CD4-positive, alpha-beta T cell (primary cell): Measurements from ENCODE around the gene PTPMT1. TPM values are rescaled to one million over a fixed set of nuclear protein-coding genes. Genes with fewer than 3 reads are reported as not detected.

ENCODE experiments used
- ATAC-seq: fragments of 200-7000 bp; cut with Tn5 transposase; one replicate; pipeline ENCODE4 v1.10.0; 2022; ENCODE audit warnings: mild to moderate bottlenecking; ENCODE audit not compliant: poor library complexity
- CTCF ChIA-PET: fragments of 350-600 bp; sonication (Branson Sonifier 250); formaldehyde crosslinking; loops from one replicate; lab custom pipeline; 2021; ENCODE audit warnings: antibody characterized with exemption, inconsistent platforms; lab: Charles Lee
- POLR2A ChIA-PET: fragments of 350-600 bp; sonication (Branson Sonifier 250); formaldehyde crosslinking; loops from one replicate; lab custom pipeline; 2021; ENCODE audit warnings: antibody characterized with exemption, inconsistent platforms; lab: Charles Lee
- DNase-seq, 14 experiments: peaks; one replicate each; pipeline ENCODE4 v3.0.0-alpha.2; 2013 to 2020; ENCODE audit warnings: mixed read lengths in 2 of 14
- H3K27ac ChIP-seq, 2 donors: one replicate each; pipeline versions ENCODE4 v1.5.1 to v1.7.0; 2013; ENCODE audit warnings: low read length in 2 of 2, low read depth in 1 of 2, mild to moderate bottlenecking in 1 of 2
- H3K27me3 ChIP-seq, 2 experiments: 1 replicate in 1 of 2; 2 replicates in 1 of 2; pipeline versions ENCODE4 v1.6.1 to v1.7.0; 2013; ENCODE audit warnings: low read length in 2 of 2, control low read depth in 1 of 2, mild to moderate bottlenecking in 1 of 2, moderate library complexity in 1 of 2; ENCODE audit not compliant: insufficient read depth in 2 of 2, control insufficient read depth in 1 of 2
- H3K36me3 ChIP-seq: one replicate; pipeline ENCODE4 v1.6.1; 2013; ENCODE audit warnings: low read length, control low read depth; ENCODE audit not compliant: insufficient read depth
- H3K4me1 ChIP-seq: one replicate; pipeline ENCODE4 v1.6.1; 2013; ENCODE audit warnings: low read length, control low read depth; ENCODE audit not compliant: insufficient read depth
- H3K4me3 ChIP-seq: one replicate; pipeline ENCODE4 v1.5.1; 2013; ENCODE audit warnings: mild to moderate bottlenecking, low read length, moderate library complexity
- H3K9me3 ChIP-seq, 2 experiments: 1 replicate in 1 of 2; 2 replicates in 1 of 2; pipeline versions ENCODE4 v1.6.1 to v1.7.0; 2013; ENCODE audit warnings: low read length in 2 of 2, mild to moderate bottlenecking in 2 of 2, control low read depth in 1 of 2, moderate library complexity in 1 of 2; ENCODE audit not compliant: control insufficient read depth in 1 of 2, insufficient read depth in 1 of 2
- H3K27ac Mint-ChIP-seq: one replicate; pipeline ENCODE4 v1.8.0; 2020; ENCODE audit warnings: mixed read lengths
- H3K27me3 Mint-ChIP-seq: one replicate; pipeline ENCODE4 v1.8.0; 2021; ENCODE audit warnings: mixed read lengths
- H3K36me3 Mint-ChIP-seq: one replicate; pipeline ENCODE4 v1.8.0; 2021; ENCODE audit warnings: low read depth, mixed read lengths
- H3K4me1 Mint-ChIP-seq: one replicate; pipeline ENCODE4 v1.8.0; 2021; ENCODE audit warnings: low read depth, mixed read lengths
- H3K4me3 Mint-ChIP-seq: one replicate; pipeline ENCODE4 v1.8.0; 2020; ENCODE audit warnings: mild to moderate bottlenecking, mixed read lengths
- H3K9me3 Mint-ChIP-seq: one replicate; pipeline ENCODE4 v1.8.0; 2020; ENCODE audit warnings: mixed read lengths
- CTCF ChIP-seq: fragments of 200-600 bp; IDR thresholded peaks from one replicate; pipeline ENCODE4 v1.8.0; 2022; ENCODE audit warnings: antibody characterized with exemption, mild to moderate bottlenecking
- intact Hi-C, 2 experiments: fragments of 100-400 bp; cut with DNase I in 1 of 2; cut with micrococcal nuclease in 1 of 2; formaldehyde crosslinking; loops; one replicate each; pipeline versions ENCODE4 v1.15.1 to v1.9.0; 2023 to 2025; cut with DNase I, micrococcal nuclease
- total RNA-seq, 174 experiments: library from RNA in 2 of 174; stranded (reverse) in 2 of 174; gene quantifications; one replicate each; pipeline ENCODE4 v1.2.3 and lab custom pipeline; 2021 to 2026

Gene PTPMT1
- total RNA-seq, 2 experiments from 2014 or later, result 18.9 to 26.7 TPM

DNA sequence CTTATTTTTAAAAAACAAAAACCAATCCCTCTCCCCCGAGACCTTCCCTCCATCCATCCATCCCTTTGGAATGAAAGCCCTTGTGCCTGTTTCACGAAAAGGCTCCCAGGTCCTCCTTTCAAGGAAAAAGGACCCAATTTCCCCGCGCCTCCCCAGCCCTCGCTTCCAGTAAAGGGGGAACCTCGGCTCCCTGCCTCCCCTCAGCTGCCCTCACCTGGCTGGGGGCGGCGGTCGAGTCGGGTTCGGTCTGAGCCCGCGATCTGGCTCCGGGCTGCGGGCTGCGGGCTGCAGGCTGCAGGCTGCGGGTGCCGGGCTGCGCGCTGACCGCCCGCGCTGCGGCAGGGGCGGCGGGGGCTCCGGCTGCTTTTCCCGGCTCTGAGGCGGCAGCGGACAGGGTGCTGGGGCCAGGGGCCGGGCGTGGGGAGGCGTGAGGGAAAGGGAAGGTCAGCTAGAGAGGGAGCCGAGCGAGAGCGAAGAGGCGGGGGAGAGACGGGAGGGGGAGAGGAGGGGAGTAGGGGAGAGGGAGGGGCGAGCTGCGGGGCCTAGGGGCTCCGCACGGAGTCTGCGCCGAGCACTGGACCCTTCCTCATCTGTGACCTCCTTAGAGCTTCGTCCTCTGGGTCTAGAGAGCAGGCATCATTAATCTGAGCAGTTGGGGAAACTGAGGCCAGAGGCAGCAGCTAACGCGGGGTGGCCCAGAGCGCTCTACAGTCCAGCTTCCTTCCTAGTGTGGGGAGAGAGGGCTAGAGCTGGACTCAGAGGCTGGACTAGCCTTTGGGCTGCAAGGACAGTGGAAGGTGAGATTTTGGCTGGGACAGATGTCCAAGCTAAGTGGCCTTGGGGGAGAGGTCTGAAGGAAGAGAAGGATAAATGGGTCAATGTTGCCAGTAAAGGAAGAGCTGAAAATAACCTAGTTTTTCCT lies 28.8 kb downstream of the PTPMT1 start, which contains the start of gene C1QTNF4:
TSS of gene C1QTNF4 (minus strand) at position 478 of the 922 bp plus-strand sequence. CDS start 3,601 bp downstream, outside the sequence.
- Mint-ChIP-seq H3K27me3 (peaks cover 41% of the 10 kb centered on the region), H3K4me3 (no peak within 1 kb of the TSS), H3K36me3 (no peaks in the 10 kb centered on the region), H3K4me1 (no peaks in the 10 kb centered on the region), H3K27ac (no peak within 1 kb of the TSS), H3K9me3 (no peaks in the 10 kb centered on the region)
- no peak within 1 kb of the TSS for H3K4me3 ChIP-seq
- H3K27ac ChIP-seq, result no peak within 1 kb of the TSS
- peaks cover 25 to 41% of the 10 kb centered on the region in 2 experiments for H3K27me3 ChIP-seq
- no peaks in the 10 kb centered on the region for H3K36me3 ChIP-seq
- ChIA-PET POLR2A (no interaction called here), CTCF (no interaction called here)
- intact Hi-C loops, result no loop called here
- no peak for DNase-seq
- ATAC-seq, result no peak
- H3K9me3 ChIP-seq, result peaks cover 0 to 14% of the 10 kb centered on the region in 2 experiments
- H3K4me1 ChIP-seq, result peaks cover 12% of the 10 kb centered on the region
- no peak for TF ChIP-seq CTCF

- POLR2A ChIA-PET, result no interaction called here
- Histone ChIP-seq H3K27ac (no peak overlapping the region), H3K4me3 (no peak overlapping the region), H3K9me3 (peaks cover 0 to 14% of the 10 kb centered on the region in 2 experiments), H3K4me1 (peaks cover 12% of the 10 kb centered on the region), H3K27me3 (peaks cover 25 to 41% of the 10 kb centered on the region in 2 experiments), H3K36me3 (no peaks in the 10 kb centered on the region)
- no peak overlapping the region for H3K4me3 Mint-ChIP-seq
- H3K4me1 Mint-ChIP-seq, result no peaks in the 10 kb centered on the region
- CTCF ChIA-PET, result no interaction called here
- no peaks in the 10 kb centered on the region for H3K9me3 Mint-ChIP-seq
- intact Hi-C loops, result no loop called here
- DNase-seq (no peak), ATAC-seq (no peak)
- peaks cover 44% of the 10 kb centered on the region for H3K27me3 Mint-ChIP-seq
- H3K36me3 Mint-ChIP-seq, result no peaks in the 10 kb centered on the region
- TF ChIP-seq CTCF, result no peak
- H3K27ac Mint-ChIP-seq, result no peak overlapping the region
Observed at GRCh38 chr11:47595029-47595428, 29.6 kb downstream of the PTPMT1 start.

- no peak for DNase-seq
- Histone ChIP-seq H3K9me3 (peaks cover 0 to 14% of the 10 kb centered on the region in 2 experiments), H3K36me3 (no peaks in the 10 kb centered on the region), H3K4me1 (peaks cover 12% of the 10 kb centered on the region), H3K27ac (no peak overlapping the region), H3K27me3 (peaks cover 25 to 41% of the 10 kb centered on the region in 2 experiments), H3K4me3 (no peak overlapping the region)
- Mint-ChIP-seq H3K27ac (no peak overlapping the region), H3K9me3 (no peaks in the 10 kb centered on the region), H3K36me3 (no peaks in the 10 kb centered on the region), H3K27me3 (peaks cover 44% of the 10 kb centered on the region), H3K4me1 (no peaks in the 10 kb centered on the region), H3K4me3 (no peak overlapping the region)
- TF ChIP-seq CTCF, result no peak
- no peak for ATAC-seq
- ChIA-PET POLR2A (no interaction called here), CTCF (no interaction called here)
- intact Hi-C loops, result no loop called here
Observed at GRCh38 chr11:47595967-47596366, 30.6 kb downstream of the PTPMT1 start.
